GM10266 (cell line): Measurements from ENCODE around the gene ASTN1.

Experiments
- DNase-seq: peaks from one replicate; pipeline ENCODE4 v3.0.0; 2012; ENCODE audit errors: extremely low spot score
- TF ChIP-seq, protein P1 (sequence below): IDR thresholded peaks from 2 replicates; pipeline ENCODE4 v1.5.1; 2012; ENCODE audit warnings: mild to moderate bottlenecking, low read depth; ENCODE audit not compliant: control insufficient read depth, insufficient read depth; ENCODE audit errors: missing control alignments

The ASTN1 gene

DNA sequence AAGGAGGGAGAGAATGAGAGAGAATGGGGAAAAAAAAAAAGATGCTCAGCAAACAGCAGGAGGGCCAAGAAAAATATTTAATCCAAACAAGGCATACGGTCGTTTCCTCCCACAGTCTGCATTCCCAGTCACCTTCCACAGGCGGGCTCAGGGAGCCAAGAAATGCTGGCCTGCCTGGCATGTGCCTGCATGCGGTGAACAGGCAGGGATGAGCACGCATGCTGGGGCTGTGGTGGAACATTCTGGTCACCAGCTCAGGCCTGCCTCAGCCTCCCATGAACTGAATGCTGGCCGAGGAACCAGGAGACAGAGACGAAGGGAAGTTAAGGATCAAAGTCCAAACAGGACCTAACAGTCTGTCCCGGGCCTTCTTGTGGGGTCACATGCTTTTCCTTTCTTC is 335.3 kb downstream of the ASTN1 start:
- TF ChIP-seq, protein P1, sequence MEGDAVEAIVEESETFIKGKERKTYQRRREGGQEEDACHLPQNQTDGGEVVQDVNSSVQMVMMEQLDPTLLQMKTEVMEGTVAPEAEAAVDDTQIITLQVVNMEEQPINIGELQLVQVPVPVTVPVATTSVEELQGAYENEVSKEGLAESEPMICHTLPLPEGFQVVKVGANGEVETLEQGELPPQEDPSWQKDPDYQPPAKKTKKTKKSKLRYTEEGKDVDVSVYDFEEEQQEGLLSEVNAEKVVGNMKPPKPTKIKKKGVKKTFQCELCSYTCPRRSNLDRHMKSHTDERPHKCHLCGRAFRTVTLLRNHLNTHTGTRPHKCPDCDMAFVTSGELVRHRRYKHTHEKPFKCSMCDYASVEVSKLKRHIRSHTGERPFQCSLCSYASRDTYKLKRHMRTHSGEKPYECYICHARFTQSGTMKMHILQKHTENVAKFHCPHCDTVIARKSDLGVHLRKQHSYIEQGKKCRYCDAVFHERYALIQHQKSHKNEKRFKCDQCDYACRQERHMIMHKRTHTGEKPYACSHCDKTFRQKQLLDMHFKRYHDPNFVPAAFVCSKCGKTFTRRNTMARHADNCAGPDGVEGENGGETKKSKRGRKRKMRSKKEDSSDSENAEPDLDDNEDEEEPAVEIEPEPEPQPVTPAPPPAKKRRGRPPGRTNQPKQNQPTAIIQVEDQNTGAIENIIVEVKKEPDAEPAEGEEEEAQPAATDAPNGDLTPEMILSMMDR = no peak
- no peak for DNase-seq

DNA sequence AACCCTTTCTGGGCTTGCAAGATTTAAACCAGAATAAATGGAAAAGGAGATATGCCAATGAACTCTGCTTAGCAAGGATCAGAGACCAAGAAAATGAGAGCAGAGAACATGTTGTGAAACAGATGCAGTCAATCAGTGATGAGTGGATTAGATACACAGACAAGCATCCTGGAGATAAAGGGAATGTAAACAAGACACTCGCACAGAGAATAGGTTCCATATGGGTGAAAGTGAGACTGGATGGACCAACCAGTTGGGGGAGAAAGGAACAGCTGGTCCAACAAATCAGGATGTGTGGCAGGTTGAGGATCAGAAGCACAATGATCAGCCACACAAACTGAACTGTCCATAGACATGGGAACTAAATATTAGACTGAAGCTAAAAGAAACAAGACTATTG is 338.2 kb downstream of the ASTN1 start:
- no peak for DNase-seq
- TF ChIP-seq, protein P1 = no peak

DNA sequence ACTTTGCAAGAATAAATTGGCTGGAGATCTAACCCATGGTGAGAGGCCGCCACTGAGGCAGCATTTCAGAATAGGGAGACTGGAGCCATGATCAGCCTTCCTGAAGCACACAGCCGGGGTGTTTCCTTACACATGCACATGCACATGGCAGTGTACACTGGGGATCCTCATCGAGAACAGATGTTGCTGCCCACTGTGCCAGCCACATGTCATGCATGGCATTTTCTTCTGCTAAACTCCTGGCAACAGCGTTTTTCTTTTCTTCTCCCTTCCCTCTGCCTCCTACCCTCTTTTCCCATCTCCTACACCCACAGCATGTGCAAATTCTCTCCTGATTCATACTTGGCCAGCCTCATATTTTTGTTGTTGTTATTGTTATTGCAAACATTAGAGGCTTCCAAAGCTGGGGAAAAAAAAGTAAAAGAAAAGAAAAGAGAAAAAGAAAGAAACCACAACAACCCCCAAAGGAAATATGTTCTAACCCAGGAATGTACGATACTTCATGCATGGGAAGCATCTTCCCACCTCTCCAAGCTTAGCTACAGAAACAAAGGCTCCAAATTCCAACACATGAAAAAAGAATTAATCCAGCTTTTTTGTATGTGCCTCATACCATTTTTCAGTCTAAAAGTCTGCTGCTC is 344.0 kb downstream of the ASTN1 start:
- no peak for DNase-seq
- TF ChIP-seq, protein P1 = no peak

DNA sequence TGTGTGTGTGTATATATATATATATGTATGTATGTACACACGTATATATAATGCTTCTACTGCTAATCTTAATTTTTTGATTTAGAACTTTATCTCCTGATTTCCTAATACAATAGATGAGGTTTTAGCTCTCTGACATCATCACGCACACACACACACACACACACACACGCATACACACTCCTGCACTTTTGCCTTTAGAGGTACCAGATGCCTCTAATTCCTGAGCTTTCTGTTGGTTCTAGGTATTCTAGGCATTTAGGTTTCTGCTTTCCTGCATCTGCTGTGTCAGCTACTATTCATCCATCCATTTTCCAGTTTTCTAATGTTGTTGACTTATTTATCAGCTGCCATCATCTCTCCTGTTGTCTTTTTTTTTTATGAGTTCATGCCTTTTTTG is 348.3 kb downstream of the ASTN1 start:
- TF ChIP-seq, protein P1 = no peak
- DNase-seq = no peak

DNA sequence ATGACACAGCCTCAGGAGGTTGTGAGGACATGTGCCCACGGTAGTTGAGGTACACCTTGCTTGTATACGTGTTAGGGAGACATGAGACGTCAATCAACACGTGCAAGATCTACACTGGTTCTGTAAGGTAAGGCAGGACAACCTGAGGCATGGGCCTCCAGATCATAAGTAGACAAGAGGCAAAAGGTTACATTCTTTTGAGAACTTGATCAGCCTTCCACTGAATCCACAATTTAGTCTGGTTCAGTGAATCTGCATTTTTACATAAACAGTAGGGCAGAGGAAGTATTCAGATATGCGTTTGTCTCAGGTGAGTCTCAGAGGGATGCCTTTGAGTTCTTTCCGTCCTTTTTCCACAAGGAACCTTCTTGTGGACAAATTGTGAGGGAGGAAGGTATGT is 348.9 kb downstream of the ASTN1 start:
- DNase-seq = no peak
- TF ChIP-seq, protein P1 = no peak

DNA sequence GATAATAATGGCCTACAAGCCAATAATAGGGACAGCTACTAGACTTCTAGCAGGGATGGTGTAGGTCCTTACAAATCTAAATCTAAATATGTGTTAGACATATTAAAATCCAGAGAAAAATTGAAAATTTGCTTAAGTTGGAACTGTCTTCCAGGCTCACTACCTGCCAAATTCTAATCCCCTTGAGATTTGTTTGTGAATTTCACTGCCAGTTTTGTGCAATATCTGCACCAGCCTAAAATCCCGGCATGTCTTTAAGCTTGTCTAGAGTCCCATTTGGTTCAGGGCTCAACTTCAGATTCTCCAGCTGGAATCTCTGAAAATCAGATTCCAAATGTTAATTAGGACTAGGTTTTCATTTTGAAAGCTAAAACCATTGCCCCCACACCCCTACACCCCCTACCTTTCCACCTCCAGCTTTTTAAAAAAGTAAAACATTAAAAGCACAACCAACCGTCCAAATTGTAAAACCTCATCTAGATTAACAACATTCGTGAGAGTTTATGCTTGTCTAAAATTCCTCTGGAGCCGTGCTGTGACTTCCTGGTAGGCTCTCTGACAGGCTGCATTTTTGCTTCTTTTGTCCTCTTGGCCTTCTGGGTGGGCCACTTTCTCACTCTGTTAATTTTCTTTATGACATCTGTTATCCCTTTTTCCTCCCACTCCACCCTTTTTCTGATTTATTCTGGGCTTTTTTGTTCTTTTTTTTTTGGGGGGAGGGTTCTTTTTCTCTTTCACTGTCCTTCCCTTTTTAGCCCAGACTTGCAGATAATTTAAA is 352.8 kb downstream of the ASTN1 start:
- DNase-seq = no peak
- TF ChIP-seq, protein P1 = no peak

DNA sequence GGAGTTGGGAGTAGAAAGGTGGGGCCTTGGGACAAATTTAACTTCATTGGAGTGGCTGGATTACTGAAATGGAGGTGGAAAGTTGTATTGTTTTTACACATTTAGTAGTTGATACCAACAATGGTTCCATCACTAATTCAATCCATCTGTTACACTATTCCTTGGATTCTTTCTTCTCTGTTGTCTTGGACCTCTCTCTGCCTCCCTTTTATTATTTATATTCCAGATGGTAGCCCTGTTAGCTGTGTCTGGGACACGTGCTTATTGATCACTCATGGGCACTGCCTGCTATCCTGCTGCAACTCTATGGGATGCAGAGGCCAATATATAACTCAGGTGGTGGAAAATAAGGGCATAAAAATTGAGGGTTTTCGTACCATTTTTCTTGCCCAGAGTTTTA is 355.2 kb downstream of the ASTN1 start:
- no peak for DNase-seq
- TF ChIP-seq, protein P1 = no peak
